Immature natural killer cell (primary cell): ENCODE measurements around the gene MEDAG. TPM values are rescaled to one million over a fixed set of nuclear protein-coding genes. Genes with fewer than 3 reads are reported as not detected.

ENCODE experiments used
- DNase-seq, 3 donors: peaks; one replicate each; pipeline ENCODE4 v3.0.0; 2022; ENCODE audit warnings: mixed read lengths in 1 of 3
- H3K27ac Mint-ChIP-seq, 6 donors: one replicate each; pipeline ENCODE4 v1.8.0; 2020; ENCODE audit warnings: mixed read lengths in 6 of 6, mild to moderate bottlenecking in 5 of 6, inconsistent platforms in 4 of 6, moderate library complexity in 3 of 6
- H3K27me3 Mint-ChIP-seq, 3 donors: one replicate each; pipeline ENCODE4 v1.8.0; 2020 to 2021; ENCODE audit warnings: low read depth in 3 of 3, mild to moderate bottlenecking in 3 of 3, mixed read lengths in 3 of 3, moderate library complexity in 3 of 3, inconsistent platforms in 1 of 3
- H3K36me3 Mint-ChIP-seq, 3 donors: one replicate each; pipeline ENCODE4 v1.8.0; 2020; ENCODE audit warnings: mixed read lengths in 3 of 3, inconsistent platforms in 2 of 3, mild to moderate bottlenecking in 2 of 3
- H3K4me1 Mint-ChIP-seq, 2 donors: one replicate each; pipeline ENCODE4 v1.8.0; 2020; ENCODE audit warnings: inconsistent platforms in 2 of 2, mild to moderate bottlenecking in 2 of 2, mixed read lengths in 2 of 2, moderate library complexity in 1 of 2
- H3K4me3 Mint-ChIP-seq, 5 donors: one replicate each; pipeline ENCODE4 v1.8.0; 2020; ENCODE audit warnings: mild to moderate bottlenecking in 5 of 5, mixed read lengths in 5 of 5, inconsistent platforms in 3 of 5, moderate library complexity in 3 of 5
- H3K9me3 Mint-ChIP-seq, 6 donors: one replicate each; pipeline ENCODE4 v1.8.0; 2020; ENCODE audit warnings: mild to moderate bottlenecking in 6 of 6, mixed read lengths in 6 of 6, inconsistent platforms in 4 of 6, moderate library complexity in 3 of 6
- polyA plus RNA-seq, 3 donors: library from polyadenylated mRNA; unstranded; fragments of 300-500 nt; fragmentation: Illumina TruSeq; gene quantifications; one replicate each; pipeline ENCODE4 v1.2.3, GENCODE V29; 2021

The MEDAG gene
- polyA plus RNA-seq, 3 donors from 2014 or later = not detected

DNA sequence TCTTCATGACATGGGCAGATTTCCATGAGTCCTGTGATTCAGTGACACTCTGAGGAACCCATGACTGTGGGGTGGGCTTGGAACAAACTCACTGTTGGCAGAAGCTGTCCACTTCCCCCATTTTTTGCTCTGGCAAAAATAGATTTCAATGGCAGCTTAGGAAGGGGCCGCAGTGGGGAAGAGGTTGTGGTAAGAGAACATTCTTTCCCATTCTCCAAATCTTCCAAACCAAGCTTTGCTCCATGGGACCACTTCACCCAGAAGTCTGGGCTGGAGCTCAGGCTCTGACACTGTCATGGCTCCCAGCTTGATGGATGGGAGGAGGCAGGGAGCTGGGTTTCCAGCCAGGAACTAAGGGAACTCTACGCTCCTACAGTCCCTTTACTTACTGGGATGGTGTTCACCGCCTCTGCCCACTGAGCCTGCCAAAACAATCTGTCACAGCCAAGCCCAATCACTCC lies 24.9 kb upstream of the MEDAG start:
- peaks cover 0 to 2% (median 0%) of the 10 kb centered on the region in 6 donors for H3K9me3 Mint-ChIP-seq
- H3K4me3 Mint-ChIP-seq = no peak overlapping the region
- DNase-seq = no peak
- peaks cover 0 to 7% (median 4%) of the 10 kb centered on the region in 3 donors for H3K27me3 Mint-ChIP-seq
- H3K27ac Mint-ChIP-seq = no peak overlapping the region
- H3K4me1 Mint-ChIP-seq = no peaks in the 10 kb centered on the region
- H3K36me3 Mint-ChIP-seq = peaks cover 0 to 4% (median 3%) of the 10 kb centered on the region in 3 donors

DNA sequence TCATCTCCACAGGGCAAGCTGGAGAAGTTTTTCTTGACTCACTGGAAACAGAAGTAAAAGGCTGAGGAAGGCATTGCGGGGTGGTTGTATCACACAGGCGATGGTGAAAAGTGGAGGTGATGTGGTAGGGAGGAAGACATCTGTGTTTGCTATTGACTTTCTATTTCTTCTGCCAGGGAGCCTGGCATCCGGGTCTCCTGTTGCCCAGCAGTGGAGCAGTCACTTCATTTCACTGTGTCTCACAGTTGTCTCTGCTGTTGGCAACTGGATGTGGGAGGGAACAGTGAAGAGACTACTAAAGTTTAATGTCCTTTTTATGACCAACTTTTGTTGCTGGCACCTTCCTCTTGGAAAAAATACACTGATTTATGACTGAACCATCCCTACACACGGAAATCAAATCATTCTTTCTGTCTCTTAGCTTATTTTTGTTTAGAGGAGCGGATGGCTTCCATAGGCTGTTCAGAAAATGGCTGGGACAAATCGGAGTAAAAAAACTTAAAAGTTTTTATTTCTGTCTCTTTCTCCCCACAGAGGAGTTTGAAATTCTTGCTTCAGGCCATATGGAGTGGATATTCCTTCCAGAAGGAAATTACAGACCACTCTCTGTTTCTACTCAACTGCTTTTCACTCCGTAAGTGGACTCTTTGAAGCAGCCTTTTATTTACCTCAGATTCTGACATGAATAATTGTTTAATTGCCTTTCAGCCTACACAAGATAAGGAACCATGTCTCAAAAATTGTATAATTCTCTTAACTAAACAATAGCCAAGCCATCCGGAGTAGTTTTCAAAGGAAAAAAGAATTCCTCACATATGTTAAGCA lies 23.8 kb upstream of the MEDAG start:
- peaks cover 0 to 4% (median 3%) of the 10 kb centered on the region in 3 donors for H3K36me3 Mint-ChIP-seq
- H3K4me1 Mint-ChIP-seq = no peaks in the 10 kb centered on the region
- H3K9me3 Mint-ChIP-seq = peaks cover 0 to 2% (median 0%) of the 10 kb centered on the region in 6 donors
- no peak overlapping the region for H3K4me3 Mint-ChIP-seq
- peaks cover 0 to 7% (median 4%) of the 10 kb centered on the region in 3 donors for H3K27me3 Mint-ChIP-seq
- DNase-seq = no peak
- H3K27ac Mint-ChIP-seq = no peak overlapping the region

- DNase-seq = no peak
- Mint-ChIP-seq H3K4me3 (no peak overlapping the region), H3K36me3 (peaks cover 0 to 4% (median 3%) of the 10 kb centered on the region in 3 donors), H3K27me3 (peaks cover 0 to 7% (median 4%) of the 10 kb centered on the region in 3 donors), H3K4me1 (no peaks in the 10 kb centered on the region), H3K27ac (no peak overlapping the region), H3K9me3 (peaks cover 0 to 4% (median 0%) of the 10 kb centered on the region in 6 donors)
Measured at GRCh38 chr13:30882996-30883766, 22.9 kb upstream of the MEDAG start.

GRCh38 chr13:30884543-30884942 lies 21.5 kb upstream of the MEDAG start:
- DNase-seq = no peak
- Mint-ChIP-seq H3K27ac (no peak overlapping the region), H3K9me3 (peaks cover 0 to 4% (median 0%) of the 10 kb centered on the region in 6 donors), H3K4me1 (no peaks in the 10 kb centered on the region), H3K36me3 (peaks cover 0 to 4% (median 3%) of the 10 kb centered on the region in 3 donors), H3K27me3 (peaks cover 0 to 10% (median 2%) of the 10 kb centered on the region in 3 donors), H3K4me3 (no peak overlapping the region)

GRCh38 chr13:30889196-30889690 lies 16.8 kb upstream of the MEDAG start:
- H3K27ac Mint-ChIP-seq = no peak overlapping the region
- H3K9me3 Mint-ChIP-seq = peaks cover 0 to 4% (median 0%) of the 10 kb centered on the region in 6 donors
- DNase-seq = no peak
- no peaks in the 10 kb centered on the region for H3K36me3 Mint-ChIP-seq
- peaks cover 0 to 10% (median 0%) of the 10 kb centered on the region in 3 donors for H3K27me3 Mint-ChIP-seq
- H3K4me3 Mint-ChIP-seq = no peak overlapping the region
- H3K4me1 Mint-ChIP-seq = no peaks in the 10 kb centered on the region

DNA sequence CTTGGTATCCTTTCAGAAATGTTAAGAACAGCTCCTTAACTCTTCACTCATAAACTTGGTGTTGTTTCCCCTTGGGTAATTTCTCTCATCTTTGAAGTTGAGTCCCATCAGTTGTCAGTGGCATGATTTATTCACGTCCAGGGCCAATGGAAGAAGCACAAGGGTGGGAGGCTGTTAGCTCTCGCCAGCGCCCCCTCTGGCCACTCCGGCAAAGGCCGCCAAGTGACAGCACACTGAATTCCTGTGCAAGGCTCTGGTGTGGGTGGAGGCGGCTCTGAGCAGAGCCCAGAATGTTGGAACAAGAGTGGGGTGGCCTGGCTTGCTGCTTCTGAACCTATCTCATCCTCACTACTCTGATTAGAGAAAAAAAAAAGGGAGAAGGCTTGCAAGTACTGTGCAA lies 13.1 kb upstream of the MEDAG start:
- Mint-ChIP-seq H3K36me3 (no peaks in the 10 kb centered on the region), H3K27ac (no peak overlapping the region), H3K27me3 (peaks cover 0 to 24% (median 0%) of the 10 kb centered on the region in 3 donors), H3K4me1 (no peaks in the 10 kb centered on the region), H3K9me3 (peaks cover 0 to 2% (median 0%) of the 10 kb centered on the region in 6 donors), H3K4me3 (no peak overlapping the region)
- no peak for DNase-seq

DNA sequence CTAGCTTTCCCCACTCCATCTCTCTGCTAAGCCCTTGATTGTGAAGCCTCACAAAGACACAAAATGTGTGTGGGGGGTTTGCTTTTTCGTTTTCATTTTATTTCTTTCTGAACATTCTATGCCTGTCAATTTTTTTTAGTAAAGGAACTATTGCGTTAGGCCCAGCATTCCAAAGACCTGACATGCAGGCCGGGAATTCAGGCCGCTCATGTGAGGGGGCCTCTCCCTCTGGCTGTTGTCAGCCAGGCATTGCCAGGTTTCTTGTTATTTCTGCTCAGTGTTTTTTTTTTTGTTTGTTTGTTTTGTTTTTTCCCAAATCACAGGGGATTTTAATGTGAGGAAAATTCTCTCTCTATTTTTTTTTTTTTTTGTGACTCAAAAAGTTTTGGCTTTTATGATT lies 10.3 kb upstream of the MEDAG start:
- no peak for DNase-seq
- H3K27me3 Mint-ChIP-seq = peaks cover 0 to 30% (median 2%) of the 10 kb centered on the region in 3 donors
- no peaks in the 10 kb centered on the region for H3K36me3 Mint-ChIP-seq
- H3K4me3 Mint-ChIP-seq = no peak overlapping the region
- H3K9me3 Mint-ChIP-seq = peaks cover 0 to 2% (median 0%) of the 10 kb centered on the region in 6 donors
- peaks cover 0 to 2% of the 10 kb centered on the region in 2 donors for H3K4me1 Mint-ChIP-seq
- no peak overlapping the region for H3K27ac Mint-ChIP-seq

GRCh38 chr13:30898070-30898469 lies 8.0 kb upstream of the MEDAG start:
- H3K4me1 Mint-ChIP-seq = peaks cover 0 to 2% of the 10 kb centered on the region in 2 donors
- H3K27ac Mint-ChIP-seq = no peak overlapping the region

GRCh38 chr13:30898678-30899241 lies 7.3 kb upstream of the MEDAG start:
- DNase-seq = no peak
- Mint-ChIP-seq H3K4me3 (no peak overlapping the region), H3K9me3 (no peaks in the 10 kb centered on the region), H3K4me1 (peaks cover 0 to 2% of the 10 kb centered on the region in 2 donors), H3K27ac (no peak overlapping the region), H3K27me3 (peaks cover under 1 to 37% (median 3%) of the 10 kb centered on the region in 3 donors), H3K36me3 (no peaks in the 10 kb centered on the region)

More at GRCh38 chr13:30898070-30898469, 8.0 kb upstream of the MEDAG start:
- no peak for DNase-seq
- Mint-ChIP-seq H3K9me3 (no peaks in the 10 kb centered on the region), H3K4me3 (no peak overlapping the region), H3K36me3 (no peaks in the 10 kb centered on the region), H3K27me3 (peaks cover 0 to 35% (median 2%) of the 10 kb centered on the region in 3 donors)

GRCh38 chr13:30900436-30900835 lies 5.6 kb upstream of the MEDAG start:
- Mint-ChIP-seq H3K27me3 (peaks cover 6 to 40% (median 9%) of the 10 kb centered on the region in 3 donors), H3K4me1 (peaks cover 4 to 5% of the 10 kb centered on the region in 2 donors), H3K27ac (no peak overlapping the region), H3K9me3 (no peaks in the 10 kb centered on the region), H3K36me3 (no peaks in the 10 kb centered on the region), H3K4me3 (no peak overlapping the region)
- DNase-seq = no peak

DNA sequence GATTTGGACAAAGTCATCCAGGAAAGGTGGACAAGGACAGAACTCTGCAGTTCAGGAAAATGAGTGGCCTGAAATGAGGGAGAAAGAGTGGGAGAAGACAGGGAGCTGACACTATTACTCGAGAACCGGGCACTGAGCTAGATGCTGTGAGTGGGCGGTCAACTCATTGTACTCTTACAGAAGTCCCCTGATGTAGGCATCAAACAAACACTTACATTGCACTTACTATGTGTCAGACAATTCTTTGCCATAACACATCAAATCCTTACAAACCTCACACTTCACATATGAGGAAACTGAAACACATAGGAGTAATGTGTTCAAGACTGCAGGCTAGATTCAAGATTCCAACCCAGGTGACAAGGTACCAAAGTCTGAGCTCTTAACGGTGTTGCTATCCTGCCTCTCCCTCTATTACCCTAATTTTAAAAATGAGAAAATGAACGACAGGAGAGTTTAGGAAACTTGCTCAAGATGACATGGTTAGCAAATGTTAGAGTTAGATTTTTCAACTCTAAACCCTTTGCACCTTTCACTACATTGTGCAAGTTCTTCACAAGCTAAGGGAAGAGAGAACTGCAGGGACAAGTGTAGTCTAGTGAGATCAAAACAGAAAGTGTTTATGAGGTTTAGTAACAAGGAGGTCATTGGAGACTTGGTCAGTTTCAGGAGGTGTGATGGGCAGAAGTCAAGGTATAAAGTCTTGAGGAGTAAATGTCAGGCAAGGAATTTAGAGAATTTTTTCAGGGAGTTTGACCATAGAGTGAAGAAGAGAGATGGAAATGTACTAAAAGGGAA lies 4.9 kb upstream of the MEDAG start:
- peaks cover 6 to 7% of the 10 kb centered on the region in 2 donors for H3K4me1 Mint-ChIP-seq
- H3K4me3 Mint-ChIP-seq = no peak overlapping the region
- H3K27me3 Mint-ChIP-seq = peaks cover 8 to 42% (median 10%) of the 10 kb centered on the region in 3 donors
- no peak for DNase-seq
- no peaks in the 10 kb centered on the region for H3K9me3 Mint-ChIP-seq
- H3K27ac Mint-ChIP-seq = no peak overlapping the region
- H3K36me3 Mint-ChIP-seq = no peaks in the 10 kb centered on the region

- Mint-ChIP-seq H3K4me1 (peaks cover 5 to 11% of the 10 kb centered on the region in 2 donors), H3K9me3 (no peaks in the 10 kb centered on the region), H3K36me3 (peaks cover 0 to 4% (median 0%) of the 10 kb centered on the region in 3 donors), H3K27ac (no peak overlapping the region), H3K4me3 (no peak overlapping the region), H3K27me3 (peaks cover 14 to 28% (median 20%) of the 10 kb centered on the region in 3 donors)
- DNase-seq = no peak
Measured at GRCh38 chr13:30904043-30904442, 2.0 kb upstream of the MEDAG start.
